HUES6 (cell line): Measurements from ENCODE around the gene ATP2C1.
"Not testable (repeated sequence)": the region's sequence is repeated elsewhere in the genome, so short reads cannot be mapped to it uniquely, and the experiment has no call there.

ENCODE experiments used
- H3K27ac ChIP-seq: 2 replicates; pipeline ENCODE4 v1.7.0; 2013; ENCODE audit warnings: low read depth, mild to moderate bottlenecking, low read length, inconsistent platforms
- H3K27me3 ChIP-seq: 2 replicates; pipeline ENCODE4 v1.6.1; 2013; ENCODE audit warnings: low read length; ENCODE audit not compliant: control insufficient read depth, insufficient read depth
- H3K36me3 ChIP-seq: 2 replicates; pipeline ENCODE4 v1.6.1; 2013; ENCODE audit warnings: low read length; ENCODE audit not compliant: control insufficient read depth, insufficient read depth
- H3K4me1 ChIP-seq: 2 replicates; pipeline ENCODE4 v1.6.1; 2013; ENCODE audit warnings: low read length; ENCODE audit not compliant: control insufficient read depth, insufficient read depth
- H3K4me3 ChIP-seq: 2 replicates; pipeline ENCODE4 v1.5.1; 2013; ENCODE audit warnings: low read depth, low read length
- H3K9ac ChIP-seq: one replicate; pipeline ENCODE4 v1.6.1; 2013; ENCODE audit warnings: mild to moderate bottlenecking, low read length
- H3K9me3 ChIP-seq: 2 replicates; pipeline ENCODE4 v1.6.1; 2013; ENCODE audit warnings: low read depth, low read length; ENCODE audit not compliant: control insufficient read depth, insufficient read depth

ATP2C1 gene

GRCh38 chr3:130857336-130858026 lies 36.4 kb upstream of the ATP2C1 start:
- Histone ChIP-seq H3K4me3 (no peak overlapping the region), H3K36me3 (no peaks in the 10 kb centered on the region), H3K9ac (no peak overlapping the region), H3K27ac (no peak overlapping the region), H3K27me3 (no peaks in the 10 kb centered on the region), H3K4me1 (no peaks in the 10 kb centered on the region), H3K9me3 (no peaks in the 10 kb centered on the region)

DNA sequence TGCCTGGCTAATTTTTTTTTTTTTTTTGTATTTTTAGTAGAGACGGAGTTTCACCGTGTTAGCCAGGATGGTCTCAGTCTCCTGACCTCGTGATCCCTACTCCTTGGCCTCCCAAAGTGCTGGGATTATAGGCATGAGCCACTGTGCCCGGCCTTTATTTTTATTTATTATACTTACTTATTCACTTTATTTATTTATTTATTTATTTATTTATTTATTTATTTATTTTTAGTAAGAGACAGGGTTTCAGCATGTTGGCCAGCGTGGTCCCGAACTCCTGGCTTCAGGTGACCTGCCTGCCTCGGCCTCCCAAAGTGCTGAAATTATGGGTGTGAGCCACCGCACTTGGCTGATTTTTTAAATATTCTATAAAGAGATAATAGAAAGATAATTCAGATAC lies 31.8 kb upstream of the ATP2C1 start:
- not testable (repeated sequence) for H3K27ac ChIP-seq, H3K9me3 ChIP-seq, H3K9ac ChIP-seq, H3K4me1 ChIP-seq, H3K27me3 ChIP-seq, H3K4me3 ChIP-seq, H3K36me3 ChIP-seq

GRCh38 chr3:130865489-130865888 lies 28.4 kb upstream of the ATP2C1 start:
- H3K4me1 ChIP-seq: no peaks in the 10 kb centered on the region
- H3K36me3 ChIP-seq: no peaks in the 10 kb centered on the region
- no peaks in the 10 kb centered on the region for H3K27me3 ChIP-seq
- no peak overlapping the region for H3K9ac ChIP-seq
- H3K4me3 ChIP-seq: no peak overlapping the region
- no peak overlapping the region for H3K27ac ChIP-seq
- H3K9me3 ChIP-seq: peaks cover 8% of the 10 kb centered on the region

- no peaks in the 10 kb centered on the region for H3K36me3 ChIP-seq
Observed at GRCh38 chr3:130866327-130866726, 27.6 kb upstream of the ATP2C1 start.

GRCh38 chr3:130870423-130870822 lies 23.5 kb upstream of the ATP2C1 start:
- Histone ChIP-seq H3K27ac (no peak overlapping the region), H3K4me1 (no peaks in the 10 kb centered on the region), H3K27me3 (no peaks in the 10 kb centered on the region), H3K36me3 (no peaks in the 10 kb centered on the region), H3K9ac (no peak overlapping the region), H3K9me3 (peaks cover 8% of the 10 kb centered on the region), H3K4me3 (no peak overlapping the region)

More at GRCh38 chr3:130866327-130866726, 27.6 kb upstream of the ATP2C1 start:
- H3K9ac ChIP-seq: no peak overlapping the region
- peaks cover 8% of the 10 kb centered on the region for H3K9me3 ChIP-seq
- H3K27ac ChIP-seq: no peak overlapping the region
- no peaks in the 10 kb centered on the region for H3K27me3 ChIP-seq
- no peak overlapping the region for H3K4me3 ChIP-seq
- H3K4me1 ChIP-seq: no peaks in the 10 kb centered on the region

- Histone ChIP-seq H3K9ac (no peak overlapping the region), H3K4me1 (no peaks in the 10 kb centered on the region), H3K27ac (no peak overlapping the region), H3K36me3 (no peaks in the 10 kb centered on the region), H3K4me3 (no peak overlapping the region), H3K9me3 (no peaks in the 10 kb centered on the region), H3K27me3 (no peaks in the 10 kb centered on the region)
Observed at GRCh38 chr3:130876594-130876993, 17.3 kb upstream of the ATP2C1 start.

DNA sequence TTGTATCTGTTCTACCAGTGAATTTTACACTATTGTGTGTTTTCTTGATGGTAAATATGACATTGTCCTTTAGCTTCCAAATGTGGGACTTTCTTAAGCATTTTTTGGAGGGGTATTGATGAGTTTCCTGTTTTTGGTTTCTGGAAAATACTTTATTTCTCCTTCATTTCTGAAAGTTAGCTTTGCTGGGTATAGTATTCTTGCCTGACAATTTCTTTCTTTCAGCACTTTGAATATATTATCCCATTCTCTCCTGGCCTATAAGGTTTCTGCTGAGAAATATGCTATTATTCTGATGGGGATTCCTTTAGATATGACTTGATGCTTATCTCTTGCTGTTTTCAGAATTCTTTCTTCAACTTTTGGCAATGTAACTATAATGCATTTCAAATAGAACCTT lies 15.4 kb upstream of the ATP2C1 start:
- Histone ChIP-seq H3K36me3 (no peaks in the 10 kb centered on the region), H3K9me3 (0 out of 2 replicates have a peak, but pooled peaks cover 2% of the 10 kb centered on the region), H3K9ac (no peak overlapping the region), H3K27me3 (no peaks in the 10 kb centered on the region), H3K4me3 (no peak overlapping the region), H3K27ac (no peak overlapping the region), H3K4me1 (no peaks in the 10 kb centered on the region)

DNA sequence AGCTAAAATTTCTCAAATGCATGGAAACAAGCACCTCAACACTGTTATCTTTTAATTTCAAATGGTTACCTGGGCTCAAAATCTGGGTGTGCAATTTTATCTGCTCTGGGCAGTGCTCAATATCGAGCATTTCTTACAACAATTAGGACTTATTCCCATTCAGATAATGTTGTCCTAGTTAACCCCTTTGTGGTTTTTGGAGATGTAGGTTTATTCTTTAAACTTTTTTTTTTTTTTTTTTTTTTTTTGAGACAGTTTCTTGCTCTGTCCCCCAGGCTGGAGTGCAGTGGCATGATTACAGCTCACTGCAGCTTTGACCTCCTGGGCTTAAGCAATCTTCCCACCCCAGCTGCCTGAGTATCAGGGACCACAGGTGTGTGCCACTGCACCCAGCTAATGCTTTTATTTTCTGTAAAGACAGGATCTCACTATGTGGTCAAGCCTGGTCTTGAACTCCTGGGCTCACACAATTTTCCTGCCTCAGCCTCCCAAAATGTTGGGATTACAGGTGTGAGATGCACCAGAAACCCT lies 4.4 kb upstream of the ATP2C1 start:
- H3K4me1 ChIP-seq: no peaks in the 10 kb centered on the region

GRCh38 chr3:130892759-130893375 lies 1.0 kb upstream of the ATP2C1 start:
- H3K4me1 ChIP-seq: peaks cover 20% of the 10 kb centered on the region
- no peaks in the 10 kb centered on the region for H3K9me3 ChIP-seq
- H3K27me3 ChIP-seq: no peaks in the 10 kb centered on the region
- peak overlapping the region; percentile 87 for H3K4me3 ChIP-seq
- peak overlapping the region; percentile 88 for H3K9ac ChIP-seq
- H3K36me3 ChIP-seq: no peaks in the 10 kb centered on the region
- peak overlapping the region; percentile 67; the same call in 1 of the 2 replicates for H3K27ac ChIP-seq

More for the DNA sequence above, 4.4 kb upstream of the ATP2C1 start:
- H3K9ac ChIP-seq: no peak overlapping the region
- no peaks in the 10 kb centered on the region for H3K9me3 ChIP-seq
- H3K36me3 ChIP-seq: no peaks in the 10 kb centered on the region
- no peak overlapping the region for H3K4me3 ChIP-seq
- H3K27me3 ChIP-seq: no peaks in the 10 kb centered on the region
- no peak overlapping the region for H3K27ac ChIP-seq

- peak overlapping the region; percentile 71 for H3K9ac ChIP-seq
- H3K4me1 ChIP-seq: peaks cover 29% of the 10 kb centered on the region
- H3K4me3 ChIP-seq: peak overlapping the region; percentile 87
- no peaks in the 10 kb centered on the region for H3K36me3 ChIP-seq
- H3K27me3 ChIP-seq: no peaks in the 10 kb centered on the region
- H3K9me3 ChIP-seq: no peaks in the 10 kb centered on the region
- H3K27ac ChIP-seq: peak overlapping the region; percentile 91; the same call in 1 of the 2 replicates
Observed at GRCh38 chr3:130894130-130894985, 474 bp downstream of the ATP2C1 start.

- Histone ChIP-seq H3K9me3 (no peaks in the 10 kb centered on the region), H3K36me3 (no peaks in the 10 kb centered on the region), H3K27me3 (no peaks in the 10 kb centered on the region), H3K4me1 (peaks cover 29% of the 10 kb centered on the region), H3K9ac (peak overlapping the region; percentile 71), H3K27ac (no peak overlapping the region; the same call in 1 of the 2 replicates), H3K4me3 (peak overlapping the region; percentile 87)
Observed at GRCh38 chr3:130894986-130895280, 1.0 kb downstream of the ATP2C1 start.
